GM12875 (cell line): ENCODE data around the gene SCUBE2.
"Not testable (repeated sequence)": the region's sequence is repeated elsewhere in the genome, so short reads cannot be mapped to it uniquely, and the experiment has no call there.

Experiments
- H3K4me3 ChIP-seq: one replicate; pipeline ENCODE4 v1.5.1; 2011; ENCODE audit warnings: low read depth, low read length, control low read depth
- CTCF ChIP-seq: IDR thresholded peaks from 2 replicates; pipeline ENCODE4 v1.5.1; 2011; ENCODE audit warnings: low read depth, mild to moderate bottlenecking, control low read depth, inconsistent platforms, low read length, moderate library complexity, borderline replicate concordance; ENCODE audit not compliant: insufficient read depth

SCUBE2 gene

GRCh38 chr11:8980485-8980884 is 110.9 kb downstream of the SCUBE2 start:
- H3K4me3 ChIP-seq = no peak overlapping the region
- TF ChIP-seq CTCF = no peak

- H3K4me3 ChIP-seq = not testable (repeated sequence)
Observed at GRCh38 chr11:8979365-8979764, 112.0 kb downstream of the SCUBE2 start.

- no peak for TF ChIP-seq CTCF
- H3K4me3 ChIP-seq = no peak overlapping the region
Observed at GRCh38 chr11:8973121-8973520, 118.3 kb downstream of the SCUBE2 start.

GRCh38 chr11:8971924-8972316 is 119.5 kb downstream of the SCUBE2 start:
- no peak for TF ChIP-seq CTCF
- no peak overlapping the region for H3K4me3 ChIP-seq

GRCh38 chr11:8971196-8971923 is 120.0 kb downstream of the SCUBE2 start:
- TF ChIP-seq CTCF = no peak
- no peak overlapping the region for H3K4me3 ChIP-seq
